H9 (cell line): Measurements from ENCODE around the gene THSD4. TPM values are rescaled to one million over a fixed set of nuclear protein-coding genes. Genes with fewer than 3 reads are reported as not detected.

Experiments
- DNase-seq: peaks from one replicate; pipeline ENCODE4 v3.0.0-alpha.2; 2017
- H2AFZ ChIP-seq: one replicate; pipeline ENCODE4 v1.6.1; 2013; ENCODE audit warnings: mild to moderate bottlenecking, low read length, control low read depth, moderate library complexity
- H2AK5ac ChIP-seq: 2 replicates; pipeline ENCODE4 v1.6.1; 2013; ENCODE audit warnings: low read length, control low read depth, mixed read lengths; ENCODE audit not compliant: insufficient read length
- H2BK120ac ChIP-seq: one replicate; pipeline ENCODE4 v1.6.1; 2013; ENCODE audit warnings: low read depth, mild to moderate bottlenecking, low read length, control low read depth, inconsistent platforms; ENCODE audit not compliant: poor library complexity, severe bottlenecking
- H2BK12ac ChIP-seq: 2 replicates; pipeline ENCODE4 v1.6.1; 2013; ENCODE audit warnings: low read length, control low read depth, mixed read lengths, low read depth; ENCODE audit not compliant: insufficient read length
- H2BK15ac ChIP-seq: 2 replicates; pipeline ENCODE4 v1.6.1; 2013; ENCODE audit warnings: low read depth, low read length, control low read depth
- H2BK20ac ChIP-seq: one replicate; pipeline ENCODE4 v1.6.1; 2013; ENCODE audit warnings: low read depth, mild to moderate bottlenecking, low read length, control low read depth, inconsistent platforms; ENCODE audit not compliant: poor library complexity, severe bottlenecking
- H2BK5ac ChIP-seq: 2 replicates; pipeline ENCODE4 v1.6.1; 2013; ENCODE audit warnings: low read length, control low read depth, mixed read lengths; ENCODE audit not compliant: insufficient read length
- H3K14ac ChIP-seq: 2 replicates; pipeline ENCODE4 v1.6.1; 2013; ENCODE audit warnings: low read length, control low read depth; ENCODE audit not compliant: insufficient read depth
- H3K18ac ChIP-seq: 2 replicates; pipeline ENCODE4 v1.6.1; 2013; ENCODE audit warnings: low read depth, mild to moderate bottlenecking, mixed read lengths, low read length, control low read depth; ENCODE audit not compliant: insufficient read length
- H3K23ac ChIP-seq: 2 replicates; pipeline ENCODE4 v1.6.1; 2013; ENCODE audit warnings: low read length, control low read depth, mixed read lengths, low read depth; ENCODE audit not compliant: insufficient read length
- H3K23me2 ChIP-seq: 2 replicates; pipeline ENCODE4 v1.6.1; 2013; ENCODE audit warnings: low read depth, mild to moderate bottlenecking, mixed read lengths, low read length, control low read depth; ENCODE audit not compliant: insufficient read length, poor library complexity, severe bottlenecking
- H3K27ac ChIP-seq: 2 replicates; pipeline ENCODE4 v1.5.1; 2013; ENCODE audit warnings: low read length, control low read depth, mixed read lengths, low read depth; ENCODE audit not compliant: insufficient read length
- H3K27me3 ChIP-seq: 2 replicates; pipeline ENCODE4 v1.6.1; 2013; ENCODE audit warnings: low read length, control low read depth, inconsistent platforms; ENCODE audit not compliant: insufficient read depth
- H3K4ac ChIP-seq: 2 replicates; pipeline ENCODE4 v1.6.1; 2013; ENCODE audit warnings: low read depth, mild to moderate bottlenecking, control low read depth, inconsistent platforms, low read length, moderate library complexity
- H3K4me1 ChIP-seq: 2 replicates; pipeline ENCODE4 v1.6.1; 2013; ENCODE audit warnings: low read length, control low read depth, inconsistent platforms; ENCODE audit not compliant: insufficient read depth
- H3K4me2 ChIP-seq: 2 replicates; pipeline ENCODE4 v1.6.1; 2013; ENCODE audit warnings: low read length, control low read depth, mixed read lengths; ENCODE audit not compliant: insufficient read length, insufficient read depth
- H3K56ac ChIP-seq: 2 replicates; pipeline ENCODE4 v1.6.1; 2013; ENCODE audit warnings: low read depth, mild to moderate bottlenecking, mixed read lengths, low read length, control low read depth; ENCODE audit not compliant: insufficient read length
- H3K79me1 ChIP-seq: 2 replicates; pipeline ENCODE4 v1.6.1; 2013; ENCODE audit warnings: low read depth, mild to moderate bottlenecking, moderate library complexity, low read length, control low read depth, inconsistent platforms; ENCODE audit not compliant: insufficient read depth, poor library complexity, severe bottlenecking
- H3K79me2 ChIP-seq: 2 replicates; pipeline ENCODE4 v1.6.1; 2013; ENCODE audit warnings: low read length, control low read depth, inconsistent platforms; ENCODE audit not compliant: insufficient read depth
- H3K9ac ChIP-seq: 2 replicates; pipeline ENCODE4 v1.6.1; 2013; ENCODE audit warnings: low read length, control low read depth, mixed read lengths; ENCODE audit not compliant: insufficient read length; ENCODE audit errors: extremely low read depth
- H3K9me3 ChIP-seq: one replicate; pipeline ENCODE4 v1.6.1; 2013; ENCODE audit warnings: low read depth, low read length, inconsistent platforms; ENCODE audit not compliant: control insufficient read depth
- H3T11ph ChIP-seq: one replicate; pipeline ENCODE4 v1.6.1; 2013; ENCODE audit warnings: mild to moderate bottlenecking, low read length, control low read depth, inconsistent platforms
- H4K20me1 ChIP-seq: one replicate; pipeline ENCODE4 v1.6.1; 2013; ENCODE audit not compliant: control insufficient read depth, insufficient read length, insufficient read depth
- H4K5ac ChIP-seq: 2 replicates; pipeline ENCODE4 v1.6.1; 2013; ENCODE audit warnings: low read depth, mild to moderate bottlenecking, mixed read lengths, low read length, control low read depth; ENCODE audit not compliant: insufficient read length
- H4K8ac ChIP-seq: replicated peaks from 2 replicates; pipeline ENCODE4 v1.6.1; 2013; ENCODE audit warnings: low read length, control low read depth, mixed read lengths, low read depth; ENCODE audit not compliant: insufficient read length
- H4K91ac ChIP-seq: 2 replicates; pipeline ENCODE4 v1.6.1; 2013; ENCODE audit warnings: low read depth, mild to moderate bottlenecking, moderate library complexity, mixed read lengths, low read length, control low read depth; ENCODE audit not compliant: insufficient read length
- H3K27ac Mint-ChIP-seq, 3 experiments: 2 replicates in 2 of 3; 3 replicates in 1 of 3; pipeline ENCODE4 v1.8.0; 2020 to 2021; ENCODE audit warnings: mixed read lengths in 3 of 3, mild to moderate bottlenecking in 1 of 3, moderate library complexity in 1 of 3
- H3K27me3 Mint-ChIP-seq: 2 replicates; pipeline ENCODE4 v1.8.0; 2021; ENCODE audit warnings: low read depth, mild to moderate bottlenecking, moderate library complexity, mixed read lengths
- H3K36me3 Mint-ChIP-seq, 3 experiments: 2 replicates in 2 of 3; 3 replicates in 1 of 3; pipeline ENCODE4 v1.8.0; 2020 to 2021; ENCODE audit warnings: low read depth in 3 of 3, mixed read lengths in 3 of 3; ENCODE audit not compliant: insufficient read depth in 1 of 3
- H3K4me1 Mint-ChIP-seq, 2 experiments: 2 replicates each; pipeline ENCODE4 v1.8.0; 2020; ENCODE audit warnings: mixed read lengths in 2 of 2
- H3K4me3 Mint-ChIP-seq, 2 experiments: 2 replicates in 1 of 2; 3 replicates in 1 of 2; pipeline ENCODE4 v1.8.0; 2020 to 2021; ENCODE audit warnings: mild to moderate bottlenecking in 2 of 2, mixed read lengths in 2 of 2, moderate library complexity in 1 of 2
- H3K9me3 Mint-ChIP-seq, 2 experiments: 2 replicates in 1 of 2; 3 replicates in 1 of 2; pipeline ENCODE4 v1.8.0; 2020; ENCODE audit warnings: mild to moderate bottlenecking in 2 of 2, mixed read lengths in 2 of 2, moderate library complexity in 1 of 2
- CTCF ChIP-seq: fragments of 200-600 bp; sonication (generic); conservative IDR thresholded peaks from 3 replicates; pipeline ENCODE4 v1.8.0; 2021; ENCODE audit warnings: antibody characterized with exemption, mild to moderate bottlenecking
- WGBS: extraction: QIAGEN DNeasy Blood & Tissue Kit; methylation state at CpG from one replicate; pipeline ENCODE4 v1.1.7; 2013; ENCODE audit warnings: missing lambda C conversion rate, low lambda C conversion rate, mixed read lengths; ENCODE audit not compliant: insufficient read length; ENCODE audit errors: extremely low coverage; 5-methylcytosine and 5-hydroxymethylcytosine counted together
- total RNA-seq: library from RNA; stranded (reverse); gene quantifications from 2 replicates; pipeline ENCODE4 v1.2.1, GENCODE V29; 2021

The THSD4 gene
- total RNA-seq, 1 experiment from 2014 or later: 5.5 TPM

- TF ChIP-seq CTCF: no peak
- no peaks in the 10 kb centered on the region for H3K79me2 ChIP-seq
- H3K79me1 ChIP-seq: no peaks in the 10 kb centered on the region
- no peak overlapping the region for H3K14ac ChIP-seq
- no peaks in the 10 kb centered on the region for H3K23me2 ChIP-seq
- no peak overlapping the region for H3K4me2 ChIP-seq
- H3K4me1 ChIP-seq: no peaks in the 10 kb centered on the region
- no peak overlapping the region for H2AFZ ChIP-seq
- H4K20me1 ChIP-seq: no peaks in the 10 kb centered on the region
- Mint-ChIP-seq H3K4me1 (peaks cover 8 to 14% of the 10 kb centered on the region in 2 experiments), H3K27ac (peak overlapping the region in 1 of 3 experiments; percentile 32; a peak in 1 of 7 replicates), H3K9me3 (peaks cover 10 to 11% of the 10 kb centered on the region in 2 experiments; a peak in 4 of 5 replicates), H3K27me3 (no peaks in the 10 kb centered on the region; the same call in 1 of the 2 replicates), H3K36me3 (peaks cover 0 to 14% (median 7%) of the 10 kb centered on the region in 3 experiments; a peak in 2 of 7 replicates), H3K4me3 (no peak overlapping the region)
- no peak overlapping the region for H4K5ac ChIP-seq
- no peaks in the 10 kb centered on the region for H3K9me3 ChIP-seq
- H2BK5ac ChIP-seq: no peak overlapping the region
- H3K27me3 ChIP-seq: no peaks in the 10 kb centered on the region
- no peak overlapping the region for H3K56ac ChIP-seq
- no peak overlapping the region for H2BK12ac ChIP-seq
- no peak overlapping the region for H3K4ac ChIP-seq
- H2BK20ac ChIP-seq: no peak overlapping the region
- no peak for DNase-seq
- H3T11ph ChIP-seq: no peak overlapping the region
- H2BK120ac ChIP-seq: no peak overlapping the region
- H4K8ac ChIP-seq: no peak overlapping the region
- no peak overlapping the region for H3K9ac ChIP-seq
- WGBS: no CpG with 5 or more reads among the region's 6 CpGs
- no peak overlapping the region for H3K23ac ChIP-seq
- H2AK5ac ChIP-seq: no peak overlapping the region
- no peak overlapping the region for H3K18ac ChIP-seq
- H3K27ac ChIP-seq: no peak overlapping the region
- no peak overlapping the region for H2BK15ac ChIP-seq
- H4K91ac ChIP-seq: no peak overlapping the region
These were observed 157.7 kb downstream of the THSD4 start for GRCh38 chr15:71272932-71273331.
